HepG2 (cell line): ENCODE results near the gene ADARB2. TPM values are rescaled to one million over a fixed set of nuclear protein-coding genes. Genes with fewer than 3 reads are reported as not detected.

ENCODE experiments used
- ATAC-seq: fragments of 200-7000 bp; cut with Tn5 transposase; 3 replicates; pipeline ENCODE4 v1.9.1; 2020; ENCODE audit warnings: mild to moderate bottlenecking, moderate library complexity
- BruUV-seq: library from RNA; stranded (reverse); fragments of 400-500 nt; replicated peaks from 2 replicates; lab custom pipeline; 2021; lab: Mats Ljungman, UMichigan
- CTCF ChIA-PET: fragments of 300-600 bp; formaldehyde crosslinking; extraction: SDS; loops from one replicate; lab custom pipeline; 2021; ENCODE audit warnings: low total read pairs, inconsistent platforms, low intra/inter-chr PET ratio; lab: Yijun Ruan, JAX
- POLR2A ChIA-PET: fragments of 350-600 bp; sonication (Branson Sonifier 250); formaldehyde crosslinking; loops from one replicate; lab custom pipeline; 2020; ENCODE audit warnings: antibody characterized with exemption, inconsistent platforms; lab: Yijun Ruan, JAX
- DNase-seq: peaks from one replicate; pipeline ENCODE4 v3.0.0-alpha.2; 2015; ENCODE audit warnings: low spot score
- FAIRE-seq: peaks from 3 replicates; lab custom pipeline; 2011; peaks lifted over from hg19 to GRCh38; lab: Jason Lieb, UNC
- H2AFZ ChIP-seq: one replicate; pipeline ENCODE4 v1.6.1; 2011; ENCODE audit warnings: low read length, inconsistent platforms
- H3K27ac ChIP-seq: fragments of 300-600 bp; 3 replicates; pipeline ENCODE4 v1.8.0; 2011; ENCODE audit warnings: mixed run types, mild to moderate bottlenecking, mixed read lengths, low read length, inconsistent platforms; ENCODE audit not compliant: insufficient read depth; ENCODE audit errors: extremely low read length
- H3K27me3 ChIP-seq, 2 experiments: fragments of 200-600 bp in 1 of 2; 2 replicates in 1 of 2; 3 replicates in 1 of 2; pipeline versions ENCODE4 v1.6.0 to v1.8.0; 2011; ENCODE audit warnings: low read length in 2 of 2, mild to moderate bottlenecking in 2 of 2, moderate library complexity in 2 of 2, inconsistent platforms in 1 of 2; ENCODE audit not compliant: insufficient read depth in 2 of 2, control insufficient read depth in 1 of 2
- H3K36me3 ChIP-seq, 2 experiments: fragments of 200-600 bp in 1 of 2; replicated peaks in 1 of 2; 2 replicates in 1 of 2; 3 replicates in 1 of 2; pipeline versions ENCODE4 v1.5.1 to v1.8.0; 2011; ENCODE audit warnings: low read length in 2 of 2, inconsistent platforms in 1 of 2; ENCODE audit not compliant: insufficient read depth in 2 of 2, control insufficient read depth in 1 of 2
- H3K4me1 ChIP-seq: 2 replicates; pipeline ENCODE4 v1.5.1; 2012; ENCODE audit warnings: low read length, inconsistent platforms; ENCODE audit not compliant: insufficient read depth
- H3K4me2 ChIP-seq: 2 replicates; pipeline ENCODE4 v1.6.0; 2011; ENCODE audit warnings: low read depth, low read length, inconsistent platforms
- H3K4me3 ChIP-seq, 3 experiments: fragments of 200-600 bp in 1 of 3; sonication (generic), shearing (Covaris generic) in 1 of 3; replicated peaks in 1 of 3; 2 replicates each; pipeline ENCODE4 v1.5.1; 2011 to 2016; ENCODE audit warnings: low read length in 3 of 3, inconsistent platforms in 2 of 3, low read depth in 2 of 3, mild to moderate bottlenecking in 2 of 3, control low read depth in 1 of 3, mixed read lengths in 1 of 3; ENCODE audit not compliant: insufficient read depth in 1 of 3
- H3K79me2 ChIP-seq: one replicate; pipeline ENCODE4 v1.6.1; 2011; ENCODE audit warnings: low read length, inconsistent platforms; ENCODE audit not compliant: insufficient read depth
- H3K9ac ChIP-seq: 2 replicates; pipeline ENCODE4 v1.6.0; 2011; ENCODE audit warnings: mild to moderate bottlenecking, low read depth, low read length, inconsistent platforms; ENCODE audit not compliant: insufficient read depth
- H3K9me3 ChIP-seq: 2 replicates; pipeline ENCODE4 v1.5.1; 2012; ENCODE audit warnings: mild to moderate bottlenecking, low read length
- H4K20me1 ChIP-seq: 2 replicates; pipeline ENCODE4 v1.6.0; 2011; ENCODE audit warnings: inconsistent platforms, mild to moderate bottlenecking, low read length, moderate library complexity; ENCODE audit not compliant: insufficient read depth
- CSRNP2 ChIP-seq: sonication (generic); formaldehyde crosslinking; conservative IDR thresholded peaks from 2 replicates; pipeline ENCODE4 v1.8.0; 2022; ENCODE audit warnings: low read depth, missing genetic modification reagents
- HOXD1 ChIP-seq: sonication (generic); formaldehyde crosslinking; IDR thresholded peaks from 2 replicates; pipeline ENCODE4 v1.5.0; 2020; ENCODE audit warnings: missing genetic modification reagents
- MAFF ChIP-seq: IDR thresholded peaks from 2 replicates; pipeline ENCODE4 v1.6.1; 2011; ENCODE audit warnings: low read depth, low read length, improper control_type of control experiment
- MAFK ChIP-seq, 2 experiments: IDR thresholded peaks in 1 of 2; conservative IDR thresholded peaks in 1 of 2; 2 replicates each; pipeline ENCODE4 v1.6.1; 2011; ENCODE audit warnings: improper control_type of control experiment in 2 of 2, low read length in 2 of 2
- NFYC ChIP-seq: IDR thresholded peaks from 2 replicates; pipeline ENCODE4 v1.6.1; 2016; ENCODE audit warnings: missing genetic modification reagents, missing compliant biosample characterization
- ZBTB7A ChIP-seq: sonication (generic); formaldehyde crosslinking; IDR thresholded peaks from 2 replicates; pipeline ENCODE4 v1.8.0; 2022; ENCODE audit warnings: mild to moderate bottlenecking, missing genetic modification reagents
- WGBS: methylation state at CpG from one replicate; pipeline ENCODE4 v1.1.6; 2017; ENCODE audit warnings: low lambda C conversion rate; 5-methylcytosine and 5-hydroxymethylcytosine counted together
- in situ Hi-C: cut with HindIII; loops from 2 replicates; pipeline ENCODE4 v1.10.0; 2017; ENCODE audit warnings: low pct_unique_long_range_greater_than_20kb; ENCODE audit not compliant: extremely low pct_ligation_motif_present
- intact Hi-C: fragments of 100-400 bp; cut with micrococcal nuclease; formaldehyde crosslinking; loops from one replicate; pipeline ENCODE4 v1.10.0; 2022; ENCODE audit not compliant: unreplicated experiment
- polyA plus RNA-seq, 8 experiments: library from polyadenylated mRNA; depleted of rRNA in 3 of 8; stranded (reverse) in 7 of 8; unstranded in 1 of 8; fragments of >200 nt; fragmentation: Illumina TruSeq in 4 of 8; extraction: Trizol in 4 of 8; gene quantifications; 2 replicates each; pipeline versions ENCODE4 v1.2.1 to v1.2.3, GENCODE V29; 2011 to 2016; ENCODE audit warnings: low read depth in 4 of 8, missing spikeins in 1 of 8, mixed read lengths in 1 of 8; ENCODE audit not compliant: insufficient read depth in 1 of 8
- total RNA-seq, 5 experiments: library from RNA; depleted of rRNA; stranded (reverse); fragments of >200 nt; fragmentation: Illumina TruSeq; extraction: Trizol; gene quantifications; 2 replicates each; pipeline ENCODE4 v1.2.3, GENCODE V29; 2016; ENCODE audit warnings: low read depth in 1 of 5

Gene ADARB2
- total and polyA plus RNA-seq, 2 of the 13 experiments (the other 11 are each of a cell fraction or from before 2014, with no cell fraction given), result not detected

GRCh38 chr10:1170867-1171180, 566.5 kb downstream of the ADARB2 start (continued):
- TF ChIP-seq NFYC (CRISPR knock-in tag), result no peak

GRCh38 chr10:1169981-1170866, 567.1 kb downstream of the ADARB2 start:
- Histone ChIP-seq H3K4me3 (no peak overlapping the region), H3K4me2 (no peak overlapping the region), H3K4me1 (no peaks in the 10 kb centered on the region), H3K9me3 (no peaks in the 10 kb centered on the region), H3K36me3 (no peaks in the 10 kb centered on the region), H3K9ac (no peak overlapping the region), H4K20me1 (no peaks in the 10 kb centered on the region), H3K27ac (no peak overlapping the region), H3K79me2 (no peaks in the 10 kb centered on the region), H2AFZ (no peak overlapping the region), H3K27me3 (peaks cover 12 to 86% of the 10 kb centered on the region in 2 experiments)
- WGBS, result 6% methylated on average over 13 of the region's 22 CpGs
- POLR2A ChIA-PET, result no interaction called here
- ATAC-seq (peak; percentile 47), DNase-seq (no peak), FAIRE-seq (no peak)
- intact Hi-C loops (no loop called here), in situ Hi-C loops (no loop called here)
- CTCF ChIA-PET, result no interaction called here
- TF ChIP-seq MAFK (conservative IDR thresholded peaks at IDR 0.05 in 1 of 2, IDR thresholded peaks at IDR 0.05 in 1 of 2; ENCODE audit: low read length in 2 of 2) (peak; percentile 62 to 67), CSRNP2 (no peak), ZBTB7A (CRISPR knock-in tag) (no peak), HOXD1 (no peak), MAFF (0 out of 2 replicates have a peak, but pooled peaks have one; percentile 12)
- BruUV-seq, result no TSS peak
